ENCODE measurements around the gene HOXA9. TPM values are rescaled to one million over a fixed set of nuclear protein-coding genes. Genes with fewer than 3 reads are reported as not detected.
A peak's percentile ranks its signal among the peaks of the same experiment; 100 is the strongest.

Gene HOXA9
- polyA plus RNA-seq, 6 donors from 2014 or later = not detected

DNA sequence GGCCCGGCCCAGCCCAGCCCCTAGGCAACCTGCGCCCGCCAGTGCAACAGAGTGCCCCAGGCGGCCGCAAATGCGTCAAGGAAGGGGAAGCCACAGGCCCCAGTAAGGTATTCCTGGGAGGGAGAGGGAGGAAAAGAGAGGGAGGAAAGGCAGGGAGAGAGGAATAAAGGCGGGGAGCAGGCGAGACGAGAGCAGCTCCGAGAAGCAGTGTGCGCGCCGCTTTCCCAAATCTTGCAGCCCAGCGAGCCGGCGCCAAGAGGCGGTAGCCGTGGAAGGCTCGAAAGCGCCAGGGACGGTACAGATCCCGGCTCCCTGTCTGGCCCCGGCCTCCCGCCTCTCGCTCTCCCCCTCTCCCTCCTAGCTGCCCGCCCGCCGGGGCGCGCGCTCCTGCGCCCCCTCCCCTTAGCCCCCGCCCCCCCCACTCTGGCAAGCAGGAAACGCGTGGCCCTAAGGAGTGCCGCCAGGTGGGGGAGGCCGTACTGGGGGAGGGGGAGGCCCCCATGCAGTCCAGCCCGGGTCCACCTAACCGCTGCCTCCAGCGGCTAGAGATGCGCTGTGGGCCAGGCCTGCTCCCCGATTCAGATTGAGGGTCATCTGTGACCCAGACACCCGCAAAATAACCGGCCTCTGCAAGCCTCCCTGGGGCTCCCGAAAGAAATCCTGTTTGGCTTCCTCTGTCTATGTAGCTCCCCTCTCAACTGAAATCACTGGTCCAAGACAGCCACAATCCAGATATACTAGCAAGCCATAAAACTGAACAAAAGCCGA lies 4.5 kb upstream of the HOXA9 start:
- peaks cover 22 to 27% (median 24%) of the 10 kb centered on the region in 3 donors for H3K4me1 Mint-ChIP-seq
- no peak for DNase-seq
- H3K9me3 Mint-ChIP-seq = peaks cover 5 to 28% (median 7%) of the 10 kb centered on the region in 7 donors
- no peak for ATAC-seq (ENCODE audit: low read depth in 2 of 2)
- peak overlapping the region in 5 of 6 donors; percentile 31 to 91 (median 66) for H3K27ac Mint-ChIP-seq
- peaks cover 4 to 24% of the 10 kb centered on the region in 2 donors for H3K36me3 Mint-ChIP-seq
- peak overlapping the region in 2 of 8 donors; percentile 68 to 83 for H3K4me3 Mint-ChIP-seq
- peaks cover 27 to 71% (median 45%) of the 10 kb centered on the region in 3 donors for H3K27me3 Mint-ChIP-seq

DNA sequence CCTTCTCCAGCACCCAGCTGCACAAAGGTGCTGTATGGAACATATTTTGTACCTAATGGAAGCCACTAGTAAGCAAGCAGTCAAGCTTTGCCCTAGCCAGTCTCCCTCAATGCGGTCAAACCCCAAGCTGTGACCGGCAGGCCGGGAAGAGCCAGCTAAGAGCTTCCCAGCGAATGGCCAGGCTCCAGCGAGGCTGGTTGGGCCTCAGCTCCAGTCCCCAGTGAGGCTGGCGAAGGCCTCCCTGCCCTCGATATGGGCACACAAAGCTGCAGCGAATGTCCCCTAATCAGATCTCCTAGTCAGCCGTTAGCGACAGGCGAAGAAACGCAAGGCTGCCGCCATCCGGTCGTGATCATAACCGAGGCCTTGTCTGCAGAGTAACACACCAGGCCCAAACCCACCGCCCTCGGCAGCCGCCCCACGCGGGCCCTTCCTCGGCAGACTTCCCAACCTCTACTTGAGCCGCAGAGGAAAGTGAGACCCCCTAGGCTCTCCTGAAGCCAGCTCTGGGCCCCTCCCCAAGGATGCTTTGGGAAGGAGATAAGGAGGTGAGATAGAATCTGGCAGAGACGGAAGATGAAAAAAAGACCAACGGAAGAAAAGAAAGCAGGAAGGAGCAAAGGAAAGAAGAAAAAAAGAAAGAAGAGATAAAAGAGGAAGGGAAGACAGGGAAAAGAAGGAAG lies 3.1 kb upstream of the HOXA9 start:
- peaks cover 28 to 32% (median 30%) of the 10 kb centered on the region in 3 donors for H3K4me1 Mint-ChIP-seq
- peaks cover 4 to 24% of the 10 kb centered on the region in 2 donors for H3K36me3 Mint-ChIP-seq
- no peak for DNase-seq
- H3K27ac Mint-ChIP-seq = peak overlapping the region in 5 of 6 donors; percentile 19 to 97 (median 90)
- H3K27me3 Mint-ChIP-seq = peaks cover 32 to 71% (median 54%) of the 10 kb centered on the region in 3 donors
- peaks cover 5 to 34% (median 7%) of the 10 kb centered on the region in 7 donors for H3K9me3 Mint-ChIP-seq
- H3K4me3 Mint-ChIP-seq = peak overlapping the region; percentile 1 to 87 (median 68)
- no peak for ATAC-seq (ENCODE audit: low read depth in 2 of 2)

DNA sequence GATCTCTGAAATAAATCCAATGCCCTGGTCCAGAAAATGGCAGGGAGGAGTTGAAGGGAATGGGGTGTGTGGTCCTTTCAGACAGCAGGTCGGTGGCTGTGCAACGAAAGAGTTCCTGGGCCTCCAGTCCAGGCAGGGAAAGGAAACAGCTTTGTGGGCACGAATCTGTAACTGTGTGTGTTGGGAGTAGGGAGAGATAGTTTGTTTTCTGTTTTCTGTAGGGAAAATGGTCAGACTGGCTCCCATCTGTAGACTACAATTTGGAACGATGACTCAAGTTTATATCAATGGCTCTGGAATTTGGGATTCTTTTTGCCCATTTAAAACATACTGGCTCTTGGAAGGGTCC lies 2.6 kb upstream of the HOXA9 start:
- peak overlapping the region in 3 of 8 donors; percentile 60 to 87 (median 76) for H3K4me3 Mint-ChIP-seq
- peaks cover 28 to 32% (median 30%) of the 10 kb centered on the region in 3 donors for H3K4me1 Mint-ChIP-seq
- ATAC-seq (ENCODE audit: low read depth in 2 of 2) (no peak), DNase-seq (no peak)
- peaks cover 36 to 77% (median 59%) of the 10 kb centered on the region in 3 donors for H3K27me3 Mint-ChIP-seq
- peaks cover 4 to 24% of the 10 kb centered on the region in 2 donors for H3K36me3 Mint-ChIP-seq
- peaks cover 5 to 34% (median 7%) of the 10 kb centered on the region in 7 donors for H3K9me3 Mint-ChIP-seq
- H3K27ac Mint-ChIP-seq = peak overlapping the region in 5 of 6 donors; percentile 27 to 97 (median 89)

DNA sequence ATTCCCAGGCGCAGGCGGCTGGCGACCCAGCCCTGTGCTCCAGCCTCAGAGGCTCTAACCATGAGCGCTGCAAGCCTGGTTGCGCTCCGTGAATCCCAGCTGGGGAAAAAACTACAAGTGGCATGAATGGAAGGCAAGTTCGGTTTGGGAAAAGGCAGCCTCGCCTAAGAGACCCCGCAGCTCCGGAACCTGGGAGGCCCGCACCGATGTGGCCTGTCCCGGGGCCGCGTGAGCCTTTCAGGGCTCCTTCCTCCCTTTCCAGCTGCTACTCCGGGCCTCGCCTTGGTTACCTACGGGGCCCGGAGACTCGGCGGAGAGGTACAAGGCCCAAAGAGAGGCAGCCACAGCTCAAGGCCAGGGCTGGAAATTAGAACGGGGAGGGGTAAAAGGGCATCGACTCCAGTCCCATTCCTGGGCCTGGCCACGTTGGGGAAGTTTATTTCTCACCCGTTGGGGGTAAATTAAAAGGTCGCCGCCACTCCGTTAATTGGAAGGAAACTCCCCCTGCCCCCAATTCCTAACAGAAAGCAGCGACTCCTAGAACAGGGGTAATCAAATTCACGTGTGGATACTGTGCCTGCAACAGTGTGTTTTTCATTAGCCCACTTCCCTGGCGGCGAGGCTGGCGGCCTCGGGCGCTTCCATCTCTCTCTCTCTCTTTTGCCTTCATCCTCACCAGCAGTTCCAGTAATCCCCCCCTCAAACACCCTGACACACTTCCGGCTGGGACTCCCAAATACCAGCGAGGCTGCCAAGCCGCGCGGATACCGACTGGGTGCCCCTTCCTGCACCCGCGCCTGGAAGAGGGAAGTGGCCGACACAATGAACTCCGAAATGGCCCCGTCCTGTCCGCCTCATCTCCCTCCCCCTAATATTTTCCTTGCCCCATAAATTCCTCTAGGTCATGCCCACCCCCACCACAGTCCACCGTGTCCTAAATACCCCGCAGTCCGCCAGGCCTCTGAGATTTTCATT lies 1.5 kb upstream of the HOXA9 start:
- no peak for ATAC-seq (ENCODE audit: low read depth in 2 of 2)

DNA sequence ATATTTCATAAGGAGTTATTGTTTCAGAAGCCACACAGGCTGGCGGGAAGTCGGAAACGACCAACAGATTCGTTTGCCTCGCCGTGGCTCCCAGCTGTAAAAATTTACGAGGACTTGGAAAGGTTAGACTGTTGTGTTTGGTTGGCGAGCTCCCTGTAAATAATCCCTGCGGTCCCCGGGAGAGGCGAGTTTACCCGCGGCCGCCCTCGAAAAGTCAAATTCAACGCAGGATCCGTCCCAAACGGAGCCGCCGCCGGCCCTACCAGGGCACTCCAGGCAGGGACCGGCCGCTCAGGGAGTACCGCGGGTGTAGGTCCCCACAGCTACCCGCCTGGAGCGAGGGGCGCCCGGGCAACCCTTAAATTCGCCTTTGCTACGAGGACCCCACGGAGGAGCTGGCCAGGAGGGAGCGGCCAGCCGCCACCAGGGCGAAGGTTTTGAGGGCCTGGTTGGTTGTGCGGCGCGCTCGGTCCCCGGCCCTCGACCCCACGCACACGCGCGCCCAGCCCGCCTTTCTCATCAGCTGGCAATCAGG lies 726 bp upstream of the HOXA9 start:
- H3K27me3 Mint-ChIP-seq = peaks cover 30 to 74% (median 50%) of the 10 kb centered on the region in 3 donors
- H3K36me3 Mint-ChIP-seq = peaks cover 4 to 14% of the 10 kb centered on the region in 2 donors
- H3K9me3 Mint-ChIP-seq = peaks cover 0 to 28% (median 5%) of the 10 kb centered on the region in 7 donors
- peak overlapping the region in 6 of 8 donors; percentile 42 to 66 (median 48) for H3K4me3 Mint-ChIP-seq
- H3K27ac Mint-ChIP-seq = peak overlapping the region in 4 of 6 donors; percentile 86 to 97 (median 88)
- ATAC-seq (ENCODE audit: low read depth in 2 of 2) = no peak
- DNase-seq = no peak
- peaks cover 17 to 21% (median 20%) of the 10 kb centered on the region in 3 donors for H3K4me1 Mint-ChIP-seq

More for the DNA sequence above, 1.5 kb upstream of the HOXA9 start:
- peak overlapping the region in 4 of 6 donors; percentile 64 to 98 (median 93) for H3K27ac Mint-ChIP-seq
- peaks cover 4 to 17% of the 10 kb centered on the region in 2 donors for H3K36me3 Mint-ChIP-seq
- H3K4me1 Mint-ChIP-seq = peaks cover 21 to 24% (median 23%) of the 10 kb centered on the region in 3 donors
- peaks cover 33 to 76% (median 57%) of the 10 kb centered on the region in 3 donors for H3K27me3 Mint-ChIP-seq
- peak overlapping the region in 6 of 8 donors; percentile 16 to 87 (median 60) for H3K4me3 Mint-ChIP-seq
- no peak for DNase-seq
- H3K9me3 Mint-ChIP-seq = peaks cover 0 to 28% (median 5%) of the 10 kb centered on the region in 7 donors

DNA sequence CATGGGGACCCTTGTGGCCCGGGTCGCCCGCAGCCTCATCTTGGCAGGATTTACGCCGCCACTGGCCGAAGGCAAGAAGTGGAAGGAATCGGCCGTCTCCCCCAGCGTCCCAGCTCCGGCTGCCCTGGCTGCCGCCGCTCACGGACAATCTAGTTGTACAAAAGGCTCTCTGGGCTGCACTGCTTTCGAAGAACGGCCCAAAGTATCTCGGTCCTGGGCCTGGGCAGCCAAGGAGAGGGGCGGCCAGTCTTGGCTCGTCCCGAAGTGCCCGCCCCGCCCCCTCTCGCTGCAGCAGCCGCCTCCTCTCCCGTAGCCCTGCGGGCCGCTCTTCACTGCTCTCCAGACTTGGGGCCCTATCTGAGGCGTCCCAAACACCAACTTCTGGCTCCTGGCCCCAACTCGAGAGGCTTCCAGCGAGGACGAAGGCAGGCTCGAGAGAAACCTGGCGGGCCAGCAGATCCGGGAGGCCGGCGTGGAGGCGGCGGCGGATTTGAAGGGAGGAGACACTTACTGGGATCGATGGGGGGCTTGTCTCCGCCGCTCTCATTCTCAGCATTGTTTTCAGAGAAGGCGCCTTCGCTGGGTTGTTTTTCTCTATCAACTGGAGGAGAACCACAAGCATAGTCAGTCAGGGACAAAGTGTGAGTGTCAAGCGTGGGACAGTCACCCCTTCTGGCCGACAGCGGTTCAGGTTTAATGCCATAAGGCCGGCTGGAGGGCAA lies 809 bp downstream of the HOXA9 start:
- H3K36me3 Mint-ChIP-seq = peaks cover 4 to 14% of the 10 kb centered on the region in 2 donors
- ATAC-seq (ENCODE audit: low read depth in 2 of 2) (no peak), DNase-seq (no peak)
- H3K4me1 Mint-ChIP-seq = peaks cover 19 to 30% (median 28%) of the 10 kb centered on the region in 3 donors
- H3K27ac Mint-ChIP-seq = peak overlapping the region in 4 of 6 donors; percentile 79 to 96 (median 93)
- peak overlapping the region in 5 of 8 donors; percentile 29 to 80 (median 69) for H3K4me3 Mint-ChIP-seq
- peaks cover 29 to 76% (median 49%) of the 10 kb centered on the region in 3 donors for H3K27me3 Mint-ChIP-seq
- H3K9me3 Mint-ChIP-seq = peaks cover 0 to 26% (median 5%) of the 10 kb centered on the region in 7 donors

DNA sequence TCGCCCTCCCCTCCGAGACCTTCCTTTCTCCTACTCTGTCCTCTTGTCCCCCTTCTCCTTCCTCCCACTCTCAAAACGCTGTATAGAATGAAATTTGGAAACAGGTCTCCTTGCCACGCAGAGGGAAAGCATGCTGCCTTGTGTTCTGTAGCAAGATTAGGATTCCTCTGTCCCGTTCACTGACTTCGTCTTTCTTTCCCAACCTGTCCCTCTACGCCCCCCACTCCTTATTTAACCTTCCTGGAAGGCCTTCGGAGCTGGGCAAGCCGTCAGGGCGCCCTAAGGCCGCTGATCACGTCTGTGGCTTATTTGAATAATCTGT lies 1.3 kb downstream of the HOXA9 start:
- peak overlapping the region in 4 of 8 donors; percentile 26 to 80 (median 72) for H3K4me3 Mint-ChIP-seq
- peaks cover 4 to 13% of the 10 kb centered on the region in 2 donors for H3K36me3 Mint-ChIP-seq
- H3K27me3 Mint-ChIP-seq = peaks cover 31 to 76% (median 51%) of the 10 kb centered on the region in 3 donors
- DNase-seq (no peak), ATAC-seq (ENCODE audit: low read depth in 2 of 2) (no peak)
- H3K4me1 Mint-ChIP-seq = peaks cover 19 to 32% (median 30%) of the 10 kb centered on the region in 3 donors
- H3K27ac Mint-ChIP-seq = peak overlapping the region in 4 of 6 donors; percentile 79 to 93 (median 92)
- peaks cover 0 to 26% (median 5%) of the 10 kb centered on the region in 7 donors for H3K9me3 Mint-ChIP-seq

DNA sequence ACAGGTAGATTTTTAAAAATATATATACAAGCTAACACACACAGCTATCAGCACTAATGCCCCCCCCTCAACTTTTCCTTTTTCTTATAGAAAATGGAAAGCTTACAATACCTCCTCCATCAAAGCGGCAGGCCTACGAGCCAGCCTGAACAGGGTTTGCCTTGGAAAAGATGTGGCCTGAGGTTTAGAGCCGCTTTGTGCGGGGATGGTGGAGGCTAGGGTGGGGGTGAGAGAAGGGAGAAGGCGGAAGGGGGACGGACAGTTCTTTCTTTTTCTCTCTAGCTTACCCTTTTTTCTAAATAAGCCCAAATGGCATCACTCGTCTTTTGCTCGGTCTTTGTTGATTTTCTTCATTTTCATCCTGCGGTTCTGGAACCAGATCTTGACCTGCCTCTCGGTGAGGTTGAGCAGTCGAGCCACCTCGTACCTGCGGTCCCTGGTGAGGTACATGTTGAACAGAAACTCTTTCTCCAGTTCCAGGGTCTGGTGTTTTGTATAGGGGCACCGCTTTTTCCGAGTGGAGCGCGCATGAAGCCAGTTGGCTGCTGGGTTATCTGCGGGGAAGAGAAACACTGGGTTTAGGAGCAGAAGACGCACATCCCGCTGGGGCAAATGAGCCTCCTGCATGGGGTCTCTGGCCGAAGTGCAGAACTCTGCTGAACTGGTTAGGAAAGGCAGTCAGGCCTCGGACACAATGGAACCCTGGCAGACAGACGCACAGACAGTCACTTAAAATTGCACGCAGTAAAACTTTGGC lies 1.9 kb downstream of the HOXA9 start:
- Mint-ChIP-seq H3K27me3 (peaks cover 31 to 76% (median 51%) of the 10 kb centered on the region in 3 donors), H3K36me3 (peaks cover 4 to 7% of the 10 kb centered on the region in 2 donors), H3K4me3 (peak overlapping the region in 4 of 8 donors; percentile 23 to 80 (median 72)), H3K27ac (peak overlapping the region in 4 of 6 donors; percentile 79 to 93 (median 92)), H3K4me1 (peaks cover 13 to 32% (median 29%) of the 10 kb centered on the region in 3 donors), H3K9me3 (peaks cover 0 to 25% (median 2%) of the 10 kb centered on the region in 7 donors)
- no peak for DNase-seq
- ATAC-seq (ENCODE audit: low read depth in 2 of 2) = no peak

DNA sequence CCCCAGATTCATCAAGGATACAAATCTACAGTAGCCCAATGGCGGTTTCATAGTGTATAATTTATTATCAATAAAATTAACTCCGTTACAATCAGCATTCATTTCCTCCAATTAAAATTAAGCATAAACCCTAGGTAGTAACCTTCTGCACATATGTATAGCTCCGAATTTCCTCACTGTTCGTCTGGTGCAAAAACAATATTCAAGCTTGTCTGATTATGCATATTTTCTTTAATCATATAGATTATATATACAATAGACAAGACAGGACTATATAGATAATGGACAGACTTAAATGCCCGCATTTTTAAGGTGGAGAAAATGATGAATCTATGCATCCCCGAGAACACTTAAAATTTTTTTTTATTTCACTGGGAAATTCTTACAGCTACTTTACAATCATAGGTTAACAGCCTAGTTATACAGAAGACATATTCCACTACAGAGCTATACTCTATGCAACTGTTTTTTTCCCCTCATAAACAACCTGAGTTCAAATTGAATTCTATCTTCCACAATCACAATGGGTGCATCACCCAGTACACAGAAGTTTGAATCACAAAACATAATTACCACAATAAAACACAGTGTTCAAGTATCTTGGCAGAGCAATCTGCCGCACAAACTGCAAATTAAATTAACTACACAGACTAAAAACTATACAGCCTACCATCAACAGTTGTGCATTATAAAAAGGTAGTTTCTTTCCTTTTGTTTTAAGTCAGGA lies 2.6 kb downstream of the HOXA9 start:
- peaks cover 0 to 27% (median 5%) of the 10 kb centered on the region in 7 donors for H3K9me3 Mint-ChIP-seq
- DNase-seq (no peak), ATAC-seq (ENCODE audit: low read depth in 2 of 2) (no peak)
- peak overlapping the region in 2 of 6 donors; percentile 83 to 93 for H3K27ac Mint-ChIP-seq
- peaks cover 4 to 11% of the 10 kb centered on the region in 2 donors for H3K36me3 Mint-ChIP-seq
- peak overlapping the region in 2 of 8 donors; percentile 64 to 80 for H3K4me3 Mint-ChIP-seq
- peaks cover 37 to 76% (median 56%) of the 10 kb centered on the region in 3 donors for H3K27me3 Mint-ChIP-seq
- H3K4me1 Mint-ChIP-seq = peaks cover 20 to 38% (median 32%) of the 10 kb centered on the region in 3 donors

DNA sequence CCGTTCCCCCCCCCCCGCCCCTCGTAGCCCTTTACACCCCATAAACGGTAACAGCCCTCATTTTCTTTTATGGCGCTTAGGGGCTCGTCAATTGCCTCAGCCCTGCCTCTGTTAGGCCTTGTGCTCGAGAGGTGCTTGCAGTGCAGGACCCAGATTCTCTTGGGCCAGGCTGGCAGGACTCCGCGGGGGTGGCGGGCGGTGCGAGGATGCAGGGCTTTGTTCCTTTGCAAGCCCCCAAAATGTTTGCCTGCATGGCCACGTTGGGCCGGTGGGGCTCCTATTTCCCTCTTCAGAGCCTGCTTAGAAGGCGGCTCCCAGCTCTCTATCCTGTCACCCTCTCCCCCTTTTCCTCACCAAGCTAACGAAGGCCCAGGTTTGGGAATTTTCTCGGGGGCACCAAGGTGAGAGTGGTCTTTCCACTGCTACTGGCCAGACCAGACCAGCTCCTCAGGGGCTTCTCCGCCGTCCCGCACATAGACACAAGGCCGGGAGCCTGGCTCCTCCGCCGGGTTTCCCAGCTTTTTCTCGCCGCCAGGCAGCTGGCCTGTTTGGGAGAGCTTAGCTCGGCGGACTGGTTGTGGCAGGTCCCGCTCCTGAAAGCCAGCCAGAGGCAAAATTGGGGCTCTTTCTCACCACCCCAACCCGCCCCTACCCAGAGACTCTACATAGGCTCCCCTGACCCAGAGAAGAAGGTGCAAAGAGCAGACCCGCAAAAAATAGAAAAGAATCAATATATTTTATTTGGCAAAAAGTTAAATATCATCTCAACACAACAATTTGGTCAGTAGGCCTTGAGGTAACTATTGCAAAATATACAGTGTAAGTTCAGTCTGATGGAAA lies 3.4 kb downstream of the HOXA9 start:
- Mint-ChIP-seq H3K9me3 (peaks cover 0 to 24% (median 5%) of the 10 kb centered on the region in 7 donors), H3K36me3 (peaks cover 4 to 8% of the 10 kb centered on the region in 2 donors), H3K27ac (peak overlapping the region in 1 of 6 donors; percentile 89), H3K4me3 (peak overlapping the region in 5 of 8 donors; percentile 39 to 80 (median 45)), H3K27me3 (peaks cover 40 to 76% (median 53%) of the 10 kb centered on the region in 3 donors), H3K4me1 (peaks cover 21 to 35% (median 33%) of the 10 kb centered on the region in 3 donors)
- DNase-seq (no peak), ATAC-seq (ENCODE audit: low read depth in 2 of 2) (no peak)

All from naive B cell (primary cell).